Mucosa of descending colon (tissue), 3 donors: Measurements from ENCODE around the gene GNAI3. TPM values are rescaled to one million over a fixed set of nuclear protein-coding genes. Genes with fewer than 3 reads are reported as not detected.

Source experiments
- ATAC-seq: fragments of 200-7000 bp; cut with Tn5 transposase; one replicate; pipeline ENCODE4 v1.9.1; 2020; ENCODE audit warnings: mild to moderate bottlenecking, moderate library complexity
- DNase-seq, 3 donors: peaks; one replicate each; pipeline ENCODE4 v3.0.0-alpha.2; 2020
- H3K36me3 ChIP-seq: fragments of 200-600 bp; one replicate; pipeline ENCODE4 v1.8.0; 2021; ENCODE audit warnings: low read depth, mild to moderate bottlenecking
- H3K4me1 ChIP-seq: fragments of 200-600 bp; one replicate; pipeline ENCODE4 v1.8.0; 2021; ENCODE audit warnings: low read depth, mild to moderate bottlenecking
- H3K4me3 ChIP-seq: fragments of 200-600 bp; one replicate; pipeline ENCODE4 v1.8.0; 2021; ENCODE audit warnings: mild to moderate bottlenecking
- H3K9me3 ChIP-seq: fragments of 200-600 bp; one replicate; pipeline ENCODE4 v1.8.0; 2021; ENCODE audit warnings: mild to moderate bottlenecking
- CTCF ChIP-seq: fragments of 200-600 bp; IDR thresholded peaks from one replicate; pipeline ENCODE4 v1.8.0; 2022; ENCODE audit warnings: antibody characterized with exemption, mild to moderate bottlenecking
- intact Hi-C, 2 donors: fragments of 100-400 bp; cut with DNase I in 1 of 2; cut with micrococcal nuclease in 1 of 2; formaldehyde crosslinking; loops; one replicate each; pipeline versions ENCODE4 v1.11.0 to v1.11.1; 2022; cut with DNase I, micrococcal nuclease
- long read RNA-seq, 2 donors: library from polyadenylated mRNA; unstranded; transcript quantifications; one replicate each; pipeline ENCODE4 v2.0.0, GENCODE V29; 2019 to 2021
- total RNA-seq, 3 donors: library from RNA; stranded (reverse); fragmentation: NEBNext Ultra II Directional in 2 of 3; extraction: Animal tissue kit (Norgen Biotek cat#: 25700) in 2 of 3; gene quantifications; one replicate each; pipeline versions ENCODE4 v1.2.1 to v1.2.4, GENCODE V29; 2021 to 2023
- donor health status: DM: no; HTN: no; CAD: no; lungs with moderate emphysema.
- donor health status: DM: no; HTN: no; CAD: no.
- donor health status: DM: no; HTN: yes; CAD: no.

Gene GNAI3
- total RNA-seq = 1 to 10 TPM; 6.5 to 8.3 (median 7.6) TPM
- long read RNA-seq, donor 1, full-length matches to known transcripts = 102 of 109 reads
- long read RNA-seq, donor 1, partial matches to known transcripts = 5 of 109 reads
- long read RNA-seq, donor 1, other reads (novel, unspliced or antisense) = 2 of 109 reads
- long read RNA-seq, donor 2, full-length matches to known transcripts = 97 of 102 reads
- long read RNA-seq, donor 2, partial matches to known transcripts = 2 of 102 reads
- long read RNA-seq, donor 2, other reads (novel, unspliced or antisense) = 3 of 102 reads

GRCh38 chr1:109548321-109549267, at the start of gene GNAI3:
GNAI3 (plus strand) TSS chr1:109548615; CDS start chr1:109548721, 106 bp downstream.
- H3K4me1 ChIP-seq = peaks cover 43% of the 10 kb centered on the region
- no peak for TF ChIP-seq CTCF
- ATAC-seq (peak; percentile 98), DNase-seq (peak; percentile 98 to 99 (median 99))
- intact Hi-C loops = loop anchor here (5.0 to 10.0 kb wide), 4 partner anchors 86 to 436 kb away; partner anchors contain the start of genes AHCYL1 (in 1 of the 2) and EPS8L3 (in 1 of the 2)
- H3K9me3 ChIP-seq = no peaks in the 10 kb centered on the region
- no peaks in the 10 kb centered on the region for H3K36me3 ChIP-seq
- H3K4me3 ChIP-seq = peak within 1 kb of the TSS; percentile 65

- TF ChIP-seq CTCF = no peak
- Histone ChIP-seq H3K9me3 (no peaks in the 10 kb centered on the region), H3K4me3 (no peak overlapping the region), H3K4me1 (peaks cover 26% of the 10 kb centered on the region), H3K36me3 (no peaks in the 10 kb centered on the region)
- ATAC-seq (no peak), DNase-seq (no peak)
- intact Hi-C loops = no loop called here
These were observed 49.3 kb upstream of the GNAI3 start for GRCh38 chr1:109499081-109499480.

- H3K9me3 ChIP-seq = no peaks in the 10 kb centered on the region
- no peaks in the 10 kb centered on the region for H3K36me3 ChIP-seq
- TF ChIP-seq CTCF = peak; percentile 13
- DNase-seq (peak in 2 of 3 donors; percentile 76 to 82), ATAC-seq (peak; percentile 85)
- no peak overlapping the region for H3K4me3 ChIP-seq
- intact Hi-C loops = no loop called here
- H3K4me1 ChIP-seq = peaks cover 26% of the 10 kb centered on the region
These were observed 48.5 kb upstream of the GNAI3 start for GRCh38 chr1:109499661-109500536.

GRCh38 chr1:109500941-109501381, 47.5 kb upstream of the GNAI3 start:
- TF ChIP-seq CTCF = no peak
- Histone ChIP-seq H3K4me3 (no peak overlapping the region), H3K36me3 (no peaks in the 10 kb centered on the region), H3K4me1 (peaks cover 22% of the 10 kb centered on the region), H3K9me3 (no peaks in the 10 kb centered on the region)
- peak in 1 of 3 donors; percentile 51 for DNase-seq
- no peak for ATAC-seq
- intact Hi-C loops = no loop called here
